ENCODE measurements around the gene ZNF423.

- TF ChIP-seq MEIS2 (IDR thresholded peaks at IDR 0.05; ENCODE audit: partially characterized antibody) (no peak), SREBF1 (IDR thresholded peaks at IDR 0.05; ENCODE audit: borderline replicate concordance, low read depth, low read length) (no peak), SIN3B (IDR thresholded peaks at IDR 0.05; ENCODE audit: low read depth) (no peak), CBFB (CRISPR knock-in tag; IDR thresholded peaks at IDR 0.05) (no peak)
Observed at GRCh38 chr16:49484451-49484849, 371.5 kb downstream of the ZNF423 start.
